HG03045 (cell line): Measurements from ENCODE around the gene KLF5.

Experiments used
- ATAC-seq: cut with Tn5 transposase; IDR thresholded peaks from one replicate; pipeline ENCODE4 v1.9.1; 2021; ENCODE audit warnings: mild to moderate bottlenecking, moderate library complexity; ENCODE audit not compliant: unreplicated experiment

KLF5 gene

GRCh38 chr13:73059460-73060250 lies 850 bp downstream of the KLF5 start:
- ATAC-seq, result peak; percentile 47

- no peak for ATAC-seq
Measured at GRCh38 chr13:73060251-73061160, 1.7 kb downstream of the KLF5 start.

GRCh38 chr13:73061473-73061872 lies 2.7 kb downstream of the KLF5 start:
- ATAC-seq, result no peak

DNA sequence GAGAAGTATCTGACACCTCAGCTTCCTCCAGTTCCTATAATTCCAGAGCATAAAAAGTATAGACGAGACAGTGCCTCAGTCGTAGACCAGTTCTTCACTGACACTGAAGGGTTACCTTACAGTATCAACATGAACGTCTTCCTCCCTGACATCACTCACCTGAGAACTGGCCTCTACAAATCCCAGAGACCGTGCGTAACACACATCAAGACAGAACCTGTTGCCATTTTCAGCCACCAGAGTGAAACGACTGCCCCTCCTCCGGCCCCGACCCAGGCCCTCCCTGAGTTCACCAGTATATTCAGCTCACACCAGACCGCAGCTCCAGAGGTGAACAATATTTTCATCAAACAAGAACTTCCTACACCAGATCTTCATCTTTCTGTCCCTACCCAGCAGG lies 3.1 kb downstream of the KLF5 start:
- ATAC-seq, result no peak

- ATAC-seq, result no peak
Measured at GRCh38 chr13:73062468-73062867, 3.7 kb downstream of the KLF5 start.

DNA sequence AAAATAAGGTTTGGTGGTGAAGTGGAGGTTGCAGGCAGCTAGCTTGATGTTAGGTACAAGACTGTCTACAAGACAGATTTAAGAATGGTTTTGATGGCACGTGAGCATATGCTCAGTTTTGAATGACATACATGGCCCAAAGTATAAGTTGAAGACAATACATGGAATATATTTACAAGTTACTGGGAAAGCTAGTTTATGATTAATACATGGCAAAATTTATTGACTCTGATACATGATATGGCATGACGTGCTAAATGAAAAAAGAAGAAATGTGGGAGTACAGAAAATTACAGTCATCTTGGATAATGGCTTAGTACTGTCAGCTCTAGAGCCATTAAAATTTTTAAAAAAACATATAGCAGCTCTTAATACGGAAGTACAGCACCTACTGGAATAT lies 4.4 kb downstream of the KLF5 start:
- no peak for ATAC-seq

GRCh38 chr13:73065036-73065435 lies 6.2 kb downstream of the KLF5 start:
- no peak for ATAC-seq

DNA sequence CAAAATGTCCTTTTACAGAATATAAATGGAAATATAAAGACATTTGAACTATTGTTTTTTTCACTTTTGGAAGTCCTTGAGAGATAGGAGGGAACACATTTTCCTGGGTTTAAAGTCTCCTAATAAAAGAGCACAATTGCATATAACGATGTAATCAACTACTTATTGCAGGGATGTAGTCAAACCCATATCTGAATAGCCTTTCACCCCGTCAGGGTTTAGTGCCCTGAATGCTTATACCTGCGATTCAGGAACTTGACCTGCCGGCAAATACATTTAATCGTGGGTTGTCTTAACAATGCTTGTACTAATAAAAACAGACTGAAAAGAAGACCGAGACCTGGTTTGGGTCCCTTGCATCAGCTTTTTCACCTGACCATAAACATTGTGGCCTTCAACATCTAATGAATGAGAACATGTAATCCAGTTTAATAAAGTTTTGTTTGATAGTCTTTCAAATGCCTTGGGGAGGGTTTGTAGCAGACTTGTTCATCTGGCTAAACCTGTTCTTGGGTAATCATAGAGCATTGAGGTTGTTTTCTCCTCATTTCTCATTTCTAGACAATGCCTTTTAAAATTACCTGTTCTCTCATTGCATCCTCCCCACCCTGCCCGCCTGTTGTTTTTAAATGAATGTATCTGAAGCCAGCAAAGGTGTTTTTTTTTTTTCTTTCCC lies 7.0 kb downstream of the KLF5 start:
- no peak for ATAC-seq

DNA sequence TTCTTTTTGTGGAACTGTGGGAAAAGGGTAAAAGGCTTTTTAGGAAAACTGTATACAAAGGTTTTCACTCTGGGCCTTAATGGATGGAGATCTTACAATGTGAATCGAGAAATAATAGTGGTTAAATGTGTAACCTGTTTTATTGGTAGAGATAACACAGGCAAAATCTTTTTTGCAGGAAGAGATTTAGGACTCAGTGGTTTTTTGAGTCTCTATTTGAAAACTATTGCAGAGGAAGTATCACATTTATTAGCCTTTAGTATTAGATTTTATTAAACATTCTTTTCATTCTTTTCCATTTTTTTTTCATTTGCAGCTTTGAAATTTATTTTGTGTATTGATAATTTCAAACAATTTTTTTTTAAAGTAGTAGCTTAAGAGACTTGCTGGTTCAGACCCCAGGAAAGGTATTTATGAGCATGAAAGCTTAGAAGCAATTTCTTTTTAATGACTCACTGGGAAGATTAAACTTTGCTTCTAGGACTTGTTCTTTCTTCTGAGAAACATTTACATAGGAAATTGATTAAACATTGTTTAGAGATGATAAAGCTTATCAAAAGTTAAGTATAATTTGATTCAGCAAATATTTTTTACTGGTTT lies 10.5 kb downstream of the KLF5 start:
- no peak for ATAC-seq

GRCh38 chr13:73070451-73071098 lies 11.8 kb downstream of the KLF5 start:
- no peak for ATAC-seq

DNA sequence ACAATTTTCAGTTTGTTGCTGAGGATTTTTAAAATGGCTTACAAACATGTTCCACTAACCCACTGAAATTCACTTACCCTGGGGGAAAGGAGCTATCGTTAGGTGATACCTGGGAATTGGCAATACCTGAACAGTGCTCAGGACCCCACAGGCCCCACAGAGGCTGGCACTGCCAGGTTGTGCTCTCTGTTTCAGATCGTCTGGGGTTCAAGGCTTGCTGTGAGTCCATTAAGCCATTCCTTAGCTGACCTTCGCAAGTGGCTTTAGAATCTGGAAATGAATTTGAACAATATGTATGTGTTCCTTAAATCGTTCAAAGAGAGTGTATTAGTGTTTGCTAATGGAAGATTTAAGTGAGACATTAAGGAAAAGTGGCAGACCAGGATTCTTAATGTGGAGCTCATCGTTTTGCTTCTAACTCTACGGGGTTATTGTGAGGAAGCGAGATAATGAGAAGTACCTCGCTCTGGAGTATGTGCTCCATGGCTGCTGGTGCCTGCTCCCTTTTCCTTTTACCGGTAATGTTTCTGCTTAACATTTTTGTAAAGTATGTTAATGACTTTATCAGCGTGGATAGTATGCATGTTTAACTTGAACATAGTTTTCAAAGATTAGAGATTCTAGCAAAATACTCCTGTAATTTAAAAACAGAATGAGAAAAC lies 13.6 kb downstream of the KLF5 start:
- no peak for ATAC-seq

- no peak for ATAC-seq
Measured at GRCh38 chr13:73073050-73073449, 14.2 kb downstream of the KLF5 start.

DNA sequence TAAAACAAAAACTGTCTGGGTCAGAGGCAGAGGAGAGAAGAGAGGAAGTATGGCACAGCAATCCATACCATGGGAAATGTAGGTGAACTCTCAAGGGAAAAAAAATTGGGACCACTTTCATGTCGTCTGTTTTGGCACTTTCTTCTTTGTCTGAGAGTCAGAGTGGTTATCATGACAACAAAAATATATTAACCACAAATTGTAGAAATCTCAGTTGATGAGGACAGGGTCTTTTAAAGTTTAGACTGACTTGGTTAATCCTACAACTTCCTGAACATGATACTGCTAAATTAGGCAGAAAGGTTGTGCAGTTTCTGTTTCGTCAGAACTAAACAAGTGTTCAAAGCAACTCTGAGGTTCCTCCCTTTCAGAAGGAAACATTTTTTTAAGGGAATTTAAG lies 15.2 kb downstream of the KLF5 start:
- no peak for ATAC-seq

- ATAC-seq, result no peak
Measured at GRCh38 chr13:73074926-73075325, 16.1 kb downstream of the KLF5 start.

GRCh38 chr13:73075546-73075945 lies 16.7 kb downstream of the KLF5 start:
- ATAC-seq, result no peak

DNA sequence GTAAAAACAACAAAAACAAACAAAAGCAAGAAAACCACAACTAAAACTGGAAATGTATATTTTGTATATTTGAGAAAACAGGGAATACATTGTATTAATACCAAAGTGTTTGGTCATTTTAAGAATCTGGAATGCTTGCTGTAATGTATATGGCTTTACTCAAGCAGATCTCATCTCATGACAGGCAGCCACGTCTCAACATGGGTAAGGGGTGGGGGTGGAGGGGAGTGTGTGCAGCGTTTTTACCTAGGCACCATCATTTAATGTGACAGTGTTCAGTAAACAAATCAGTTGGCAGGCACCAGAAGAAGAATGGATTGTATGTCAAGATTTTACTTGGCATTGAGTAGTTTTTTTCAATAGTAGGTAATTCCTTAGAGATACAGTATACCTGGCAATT lies 17.1 kb downstream of the KLF5 start:
- no peak for ATAC-seq

DNA sequence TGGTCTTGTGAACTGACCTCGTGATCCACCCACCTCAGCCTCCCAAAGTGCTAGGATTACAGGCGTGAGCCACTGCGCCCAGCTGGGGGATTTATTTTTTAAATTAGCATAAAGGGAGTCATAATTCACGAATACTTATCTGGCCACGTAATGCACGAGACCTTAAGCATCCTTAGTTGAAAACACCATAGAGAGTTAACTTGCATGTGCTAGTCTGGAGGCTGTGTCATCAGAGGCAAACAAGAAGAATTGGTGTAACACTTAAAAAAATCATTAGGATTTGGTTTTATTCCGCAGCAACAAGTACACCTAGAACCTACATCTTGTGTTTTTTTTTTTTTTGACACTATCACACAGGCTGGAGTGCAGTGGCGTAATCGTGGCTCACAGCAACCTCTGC lies 19.1 kb downstream of the KLF5 start:
- no peak for ATAC-seq

DNA sequence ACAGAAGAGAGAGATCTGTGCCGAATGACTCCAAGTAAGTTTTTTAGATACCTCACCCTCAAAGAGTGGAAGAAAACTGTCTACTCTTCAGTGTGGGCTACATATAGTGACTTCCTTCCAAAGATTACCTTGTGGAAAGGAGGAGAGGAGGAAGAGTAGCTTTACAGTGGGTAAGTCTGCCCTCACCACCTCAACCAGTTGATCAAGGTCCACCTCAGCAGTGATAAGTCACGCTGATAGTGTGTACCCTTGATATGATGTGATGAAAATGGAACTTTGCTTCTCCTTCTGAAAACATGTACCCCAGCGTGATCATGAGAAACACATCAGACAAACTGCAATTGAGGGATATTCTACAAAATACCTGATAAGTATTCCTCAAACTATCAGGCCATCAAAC lies 20.6 kb downstream of the KLF5 start:
- ATAC-seq, result no peak

DNA sequence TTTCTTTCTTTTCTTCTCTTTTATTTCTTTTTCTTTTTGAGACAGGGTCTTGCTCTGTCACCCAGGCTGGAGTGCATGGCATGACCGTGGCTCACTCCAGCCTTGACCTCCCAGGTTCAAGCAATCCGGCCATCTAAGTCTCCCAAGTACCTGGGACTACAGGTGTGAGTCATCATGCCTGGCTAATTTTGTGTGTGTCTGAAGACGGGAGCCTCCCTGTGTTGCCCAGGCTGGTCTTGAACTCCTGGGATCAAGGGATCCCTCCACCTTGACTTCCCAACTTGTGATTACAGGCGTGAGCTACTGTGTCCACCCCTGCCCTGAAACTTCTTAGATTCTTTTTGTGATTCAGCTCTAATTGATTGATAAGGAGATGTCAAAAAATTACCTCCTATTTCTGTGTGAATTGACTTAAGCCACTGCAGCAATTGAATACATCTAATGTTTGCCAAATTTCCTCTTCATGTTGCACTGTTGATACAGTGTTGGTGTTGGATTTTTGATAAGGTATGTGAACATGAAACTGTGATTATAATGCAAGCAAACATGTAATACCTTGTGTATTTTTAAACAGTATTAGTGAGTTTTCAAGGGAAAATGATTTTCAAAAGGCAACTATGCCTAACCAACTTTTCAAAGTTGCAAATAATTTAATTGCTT lies 22.6 kb downstream of the KLF5 start:
- no peak for ATAC-seq

GRCh38 chr13:73082471-73082870 lies 23.7 kb downstream of the KLF5 start:
- no peak for ATAC-seq
